Forelimb muscle (tissue), 1 donor: ENCODE measurements around the gene ESD. TPM values are rescaled to one million over a fixed set of nuclear protein-coding genes. Genes with fewer than 3 reads are reported as not detected.
"Not testable (repeated sequence)": the region's sequence is repeated elsewhere in the genome, so short reads cannot be mapped to it uniquely, and the experiment has no call there.

Experiments
- DNase-seq: peaks from one replicate; pipeline ENCODE4 v3.0.0-alpha.2; 2013; ENCODE audit warnings: low read depth
- polyA plus RNA-seq: library from polyadenylated mRNA; unstranded; fragments of 120-200 nt; gene quantifications from one replicate; pipeline ENCODE4 v1.2.1, GENCODE V29; 2013; ENCODE audit not compliant: insufficient read length

The ESD gene
- polyA plus RNA-seq, 1 donor = 149 TPM

DNA sequence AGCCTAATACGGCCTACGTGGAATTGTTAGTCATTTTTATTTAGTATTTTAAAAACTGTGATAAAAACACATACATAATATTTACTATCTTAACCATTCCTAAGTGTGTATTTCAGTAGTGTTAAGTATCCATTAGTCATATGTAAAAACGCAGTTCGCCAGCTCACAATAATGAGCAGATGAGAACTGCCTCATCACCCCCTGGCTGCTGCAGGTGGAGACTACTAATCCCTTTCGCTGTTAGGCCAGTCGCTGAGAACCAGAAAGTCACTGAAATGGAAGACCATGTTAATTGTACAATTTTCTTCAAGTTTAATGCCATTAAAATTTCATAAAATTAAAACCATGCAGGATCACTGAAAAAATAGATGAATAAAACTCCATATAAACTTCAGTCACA is 1.6 kb downstream of the ESD start:
- DNase-seq = no peak

DNA sequence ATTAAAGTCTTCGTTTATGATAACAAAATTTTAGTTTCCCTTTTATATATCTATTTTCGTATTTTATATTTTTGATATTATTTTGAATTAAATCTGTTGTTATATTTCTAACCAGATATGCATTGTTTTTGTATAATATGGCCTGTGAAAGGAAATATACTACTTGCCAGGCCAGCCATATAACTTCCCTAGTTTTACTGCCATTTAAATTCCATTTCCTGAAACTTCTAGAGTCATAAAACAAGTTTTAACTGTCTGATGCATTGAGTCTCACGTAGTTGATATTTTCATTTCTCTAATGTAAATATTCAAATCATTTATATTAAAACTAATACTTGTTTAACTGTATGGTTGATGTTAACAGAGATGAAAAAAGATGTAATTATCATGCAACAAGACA is 13.5 kb downstream of the ESD start:
- no peak for DNase-seq

DNA sequence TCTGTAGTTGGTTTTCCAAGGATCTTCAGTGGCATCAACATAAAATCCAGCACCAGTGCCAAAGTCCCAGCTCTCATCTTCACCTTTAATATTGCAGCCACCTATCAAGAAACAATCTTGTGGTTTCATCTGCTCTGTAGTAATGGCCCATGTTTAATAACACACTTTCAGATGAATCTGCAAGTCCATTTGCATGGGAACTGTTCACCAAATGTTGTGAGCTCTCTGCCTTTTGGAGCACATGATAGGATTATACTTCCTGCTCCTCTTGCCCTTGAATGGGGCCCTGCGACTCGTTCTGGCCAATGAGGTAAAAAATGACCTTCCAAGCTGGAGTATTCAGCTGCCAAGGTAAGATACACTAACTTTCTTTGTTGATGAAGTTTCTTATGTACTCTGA is 14.3 kb downstream of the ESD start:
- no peak for DNase-seq

DNA sequence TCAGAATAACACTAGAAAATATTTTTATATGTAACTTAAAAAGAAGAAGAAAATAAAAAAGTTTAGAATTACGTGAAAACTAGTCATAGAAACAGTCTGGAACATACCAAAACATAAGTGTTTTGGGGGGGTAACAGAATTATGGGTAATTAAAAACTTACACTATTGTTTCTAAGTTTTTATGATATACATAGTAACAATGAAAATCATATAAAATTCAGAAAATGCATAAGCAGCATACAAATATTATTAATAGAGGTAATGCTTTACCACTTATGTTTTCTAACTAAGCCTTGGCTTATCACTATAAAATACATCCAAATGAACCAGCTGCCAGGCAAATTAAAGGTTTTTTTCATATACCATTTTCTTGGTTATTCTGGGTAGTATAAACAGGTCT is 14.9 kb downstream of the ESD start:
- no peak for DNase-seq

DNA sequence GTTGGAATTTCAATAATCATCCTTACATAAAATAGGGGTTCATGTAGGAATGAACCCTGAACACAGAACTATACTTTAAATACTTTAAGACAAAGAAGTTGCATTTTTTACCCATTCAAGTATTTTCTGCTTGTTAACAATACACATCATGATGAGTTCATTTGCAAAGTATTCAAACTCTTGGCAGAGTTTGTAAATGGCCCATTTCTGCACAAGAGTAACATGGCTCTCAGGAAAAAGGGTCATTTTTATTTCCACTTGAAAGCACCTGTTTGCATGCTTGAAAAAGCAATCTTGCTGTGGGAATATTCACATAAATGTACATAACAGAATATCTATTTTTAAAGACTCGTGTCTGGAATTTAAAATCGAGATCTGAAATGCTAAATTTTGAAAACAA is 18.1 kb downstream of the ESD start:
- DNase-seq = no peak

DNA sequence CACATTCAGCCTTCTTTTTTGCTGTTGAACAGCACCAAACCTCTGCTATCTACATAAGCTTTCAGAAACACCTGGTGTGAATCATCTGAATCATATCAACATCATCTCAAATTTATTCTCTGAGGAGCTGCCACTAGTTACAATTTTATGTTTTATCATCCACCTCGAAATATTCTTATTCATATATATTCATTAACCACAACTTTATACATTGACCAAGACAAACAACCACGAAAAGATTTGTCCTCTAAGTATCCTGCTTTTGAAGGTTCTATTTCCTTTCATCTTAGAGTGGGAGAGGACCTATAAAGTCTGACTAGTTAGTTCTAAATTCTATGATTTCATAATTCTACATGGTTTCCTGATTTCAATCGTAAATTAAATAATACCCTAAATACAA is 18.9 kb downstream of the ESD start:
- DNase-seq = no peak

DNA sequence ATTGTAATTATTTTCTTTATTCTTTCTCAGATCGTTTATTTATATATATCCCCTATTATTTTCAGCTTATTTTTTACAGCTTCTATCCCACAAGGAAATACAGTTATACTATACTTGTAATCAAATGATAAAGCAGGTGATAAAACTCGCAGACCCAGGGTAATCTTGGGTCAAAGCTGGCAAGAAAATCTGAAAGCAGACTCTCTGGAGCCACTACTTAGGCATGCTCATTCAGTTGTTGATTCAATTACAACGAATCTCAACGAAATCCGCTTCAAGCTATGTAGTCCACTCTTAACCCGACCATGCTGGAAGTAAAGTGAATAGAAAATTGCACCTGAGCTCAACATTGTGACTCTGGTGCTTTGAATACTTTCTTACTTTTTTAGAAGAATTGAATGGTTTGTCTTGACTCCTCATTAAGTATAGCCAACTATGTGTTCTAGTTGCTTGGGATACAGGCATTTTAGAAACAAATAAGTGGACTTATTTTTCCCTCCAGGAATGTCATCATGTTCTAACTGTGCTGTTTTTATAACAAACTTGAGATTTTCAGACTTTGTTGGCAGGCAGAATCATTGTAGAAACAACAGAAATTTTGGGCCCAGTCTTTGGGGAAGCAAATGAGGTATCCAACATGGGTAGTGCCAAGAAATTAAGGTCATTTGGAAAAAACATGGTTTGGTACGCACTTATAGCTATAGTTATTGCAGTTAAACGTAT is 21.4 kb downstream of the ESD start:
- DNase-seq = no peak

DNA sequence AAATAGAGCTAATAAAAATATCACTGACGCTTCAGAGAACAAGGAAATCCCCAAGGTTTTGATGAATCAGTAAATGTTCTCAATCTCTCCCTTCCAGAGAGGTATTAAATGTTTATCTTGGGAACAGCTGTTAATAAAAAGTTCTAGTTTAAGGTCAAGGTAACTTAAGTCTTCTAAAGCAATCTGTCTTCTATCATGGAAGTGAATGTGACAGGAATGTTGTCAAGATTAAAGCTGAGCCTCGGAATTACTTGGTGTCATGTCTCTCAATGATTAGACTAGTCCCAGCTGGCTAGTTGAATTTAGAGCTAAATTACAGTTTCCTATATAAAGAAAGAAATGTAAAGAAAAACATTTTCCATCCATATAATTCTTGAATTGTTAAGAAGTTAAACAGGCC is 23.4 kb downstream of the ESD start:
- DNase-seq = no peak

DNA sequence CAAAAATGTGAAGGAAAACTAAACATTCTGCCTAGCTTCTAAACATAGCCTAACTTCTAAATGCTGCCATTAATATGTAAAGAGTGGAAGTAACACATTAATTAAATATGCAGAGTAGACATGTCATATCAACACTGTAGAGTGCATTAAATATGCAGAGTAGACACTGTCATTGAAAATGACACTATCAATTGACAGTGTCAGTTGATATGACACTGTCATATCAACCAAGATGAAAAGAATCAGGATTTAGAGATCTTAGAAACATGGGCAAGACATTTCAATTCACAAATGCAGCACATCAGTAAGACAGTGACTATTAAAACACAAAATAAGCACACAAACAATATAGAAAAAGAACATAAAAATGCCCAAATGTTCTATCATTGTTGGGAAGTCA is 25.3 kb downstream of the ESD start:
- no peak for DNase-seq

DNA sequence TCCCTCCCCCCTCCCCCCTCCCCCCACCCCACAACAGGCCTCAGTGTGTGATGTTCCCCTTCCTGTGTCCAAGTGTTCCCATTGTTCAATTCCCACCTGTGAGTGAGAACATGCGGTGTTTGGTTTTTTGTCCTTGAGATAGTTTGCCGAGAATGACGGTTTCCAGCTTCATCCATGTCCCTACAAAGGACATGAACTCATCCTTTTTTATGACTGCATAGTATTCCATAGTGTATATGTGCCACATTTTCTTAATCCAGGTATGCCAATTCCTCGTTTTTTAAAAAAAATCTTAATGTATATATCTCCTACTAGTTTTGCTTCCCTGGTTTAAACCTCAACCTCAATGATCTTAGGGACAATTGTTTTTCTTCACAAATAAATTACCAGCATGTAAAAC is 27.0 kb downstream of the ESD start:
- DNase-seq = not testable (repeated sequence)

DNA sequence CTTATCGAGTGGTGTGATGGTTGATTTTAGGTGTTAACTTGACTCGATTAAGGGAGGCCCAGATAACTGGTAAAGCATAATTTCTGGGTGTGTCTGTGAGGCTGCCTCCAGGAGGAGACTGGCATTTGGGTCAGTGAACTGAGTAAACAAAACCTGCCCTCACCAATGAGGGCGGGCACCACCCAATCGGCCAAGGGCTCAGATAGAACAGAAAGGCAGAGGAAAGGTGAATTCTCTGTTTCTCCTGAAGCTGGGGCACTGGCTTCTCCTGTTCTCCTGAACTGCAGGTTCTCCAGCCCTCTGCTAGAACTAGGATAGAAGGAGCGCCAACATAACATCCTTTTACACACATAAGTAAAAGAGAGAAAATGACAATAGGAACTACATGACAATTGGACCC is 35.1 kb downstream of the ESD start:
- DNase-seq = no peak

DNA sequence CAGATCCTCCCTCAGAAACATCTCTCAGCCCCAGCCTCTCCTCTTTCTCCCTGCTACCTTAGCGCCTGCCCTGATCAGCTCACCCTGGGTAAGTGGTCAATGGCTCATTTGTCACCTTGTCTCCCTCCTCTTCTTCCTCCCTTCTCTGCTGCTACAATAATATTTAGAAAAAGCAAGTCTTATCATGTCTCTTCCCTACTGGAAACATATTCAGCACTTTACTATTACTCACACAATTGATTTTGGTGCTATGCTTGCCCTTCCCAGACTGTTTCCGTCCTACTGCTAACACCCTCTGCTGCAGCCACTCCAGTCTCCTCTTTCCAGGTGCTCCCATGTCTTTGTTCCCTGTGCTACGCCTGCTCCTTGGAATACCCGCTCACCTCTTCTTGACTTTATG is 35.8 kb downstream of the ESD start:
- no peak for DNase-seq

DNA sequence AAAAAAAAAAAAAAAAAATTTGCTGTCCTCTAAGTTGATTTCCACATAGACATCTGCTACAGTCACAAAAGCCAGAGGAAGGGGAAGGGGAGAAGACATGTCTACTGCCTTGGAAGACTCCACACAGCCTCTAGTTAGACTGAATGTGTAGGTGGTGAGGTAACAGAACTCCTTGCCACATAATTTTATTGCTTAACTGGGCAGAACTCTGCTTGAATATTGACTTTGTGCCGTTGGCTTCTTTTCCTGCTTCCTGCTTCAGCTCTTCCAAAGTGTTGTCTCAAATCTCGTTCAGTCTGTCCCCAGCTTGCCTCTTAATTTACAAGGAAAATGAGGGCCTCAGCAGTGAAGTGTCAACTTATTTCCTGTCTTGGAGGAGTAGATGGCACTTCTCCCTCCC is 37.1 kb downstream of the ESD start:
- no peak for DNase-seq

DNA sequence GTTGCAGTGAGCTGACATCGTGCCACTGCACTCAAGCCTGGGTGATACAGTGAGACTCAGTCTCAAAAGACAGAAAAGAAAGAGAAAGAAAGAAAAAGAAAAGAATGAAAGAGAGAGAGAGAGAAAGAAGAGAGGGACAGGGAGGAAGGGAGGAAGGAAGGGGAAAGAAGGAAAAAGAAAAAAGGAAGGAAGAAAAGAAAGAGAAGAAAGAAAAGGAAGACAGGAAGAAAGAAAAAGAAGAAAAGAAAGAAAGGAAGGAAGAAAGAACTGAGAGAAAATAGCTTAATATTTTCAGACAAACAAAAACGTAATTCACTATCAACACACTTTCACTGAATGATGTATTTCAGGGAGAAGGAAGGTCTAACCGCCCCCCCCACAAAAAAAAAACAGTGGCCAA is 39.3 kb downstream of the ESD start:
- DNase-seq = no peak

DNA sequence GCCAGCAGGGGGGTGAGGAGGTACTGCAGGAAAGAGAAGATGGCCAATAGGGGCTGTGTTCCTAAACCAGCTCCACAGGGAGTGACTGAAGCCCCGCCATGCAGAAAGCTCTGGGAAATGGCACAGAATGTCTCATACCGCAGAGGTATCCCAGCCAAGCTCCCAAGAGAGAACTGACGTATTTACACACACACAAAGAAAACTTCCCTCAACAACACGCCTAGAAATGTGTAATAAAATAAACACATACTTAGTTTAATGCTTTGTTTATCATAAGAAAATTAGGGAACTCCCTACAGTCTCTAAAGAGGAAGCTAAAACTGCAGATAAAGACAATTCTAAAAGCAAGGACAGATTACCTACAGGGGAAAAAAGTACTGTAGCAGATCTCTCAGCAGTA is 40.0 kb downstream of the ESD start:
- DNase-seq = no peak

DNA sequence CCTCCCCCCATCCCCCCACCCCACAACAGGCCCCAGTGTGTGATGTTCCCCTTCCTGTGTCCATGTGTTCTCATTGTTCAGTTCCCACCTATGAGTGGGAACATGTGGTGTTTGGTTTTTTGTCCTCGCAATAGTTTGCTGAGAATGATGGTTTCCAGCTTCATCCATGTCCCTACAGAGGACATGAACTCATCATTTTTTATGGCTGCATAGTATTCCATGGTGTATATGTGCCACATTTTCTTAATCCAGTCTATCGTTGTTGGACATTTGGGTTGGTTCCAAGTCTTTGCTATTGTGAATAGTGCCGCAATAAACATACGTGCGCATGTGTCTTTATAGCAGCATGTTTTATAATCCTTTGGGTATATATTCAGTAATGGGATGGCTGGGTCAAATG is 41.5 kb downstream of the ESD start:
- not testable (repeated sequence) for DNase-seq

DNA sequence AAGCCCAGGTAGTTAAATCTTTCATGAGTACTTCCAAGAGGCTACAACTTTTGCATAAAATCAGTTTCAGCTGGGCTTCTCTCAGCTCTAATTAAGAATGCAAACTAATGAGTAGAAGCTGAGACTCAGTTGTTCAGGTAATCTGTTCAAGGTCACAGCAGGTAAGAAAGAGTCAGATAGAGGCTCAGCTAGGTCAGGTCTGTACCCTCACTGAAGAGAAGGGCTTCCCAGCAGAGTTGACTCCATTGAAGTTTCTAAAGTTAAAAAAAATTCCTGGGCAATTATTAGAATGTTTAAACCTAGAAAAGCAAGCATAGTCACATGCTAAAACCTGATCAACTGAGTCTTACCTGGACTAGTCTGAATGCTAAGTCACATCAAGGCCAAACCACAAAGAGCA is 42.1 kb downstream of the ESD start:
- DNase-seq = no peak

DNA sequence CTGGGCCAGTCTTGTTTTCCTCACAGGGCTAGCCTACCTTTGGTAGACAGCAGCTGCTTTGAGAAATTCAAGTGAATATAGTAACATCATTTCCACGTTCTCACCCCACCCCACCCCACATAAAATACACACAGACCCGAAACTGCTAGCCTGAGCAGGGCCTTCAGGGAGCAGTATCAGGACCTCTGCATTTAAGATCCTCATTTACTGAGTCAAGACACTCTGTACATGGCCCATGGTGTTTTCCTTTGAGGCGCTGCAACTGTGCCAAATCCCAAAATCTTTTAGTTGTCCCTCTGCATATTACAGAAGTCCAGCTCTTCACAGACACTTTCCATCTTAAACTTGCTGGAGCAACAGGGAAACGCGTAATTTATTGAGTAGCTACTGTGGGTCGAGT is 43.0 kb downstream of the ESD start:
- no peak for DNase-seq

DNA sequence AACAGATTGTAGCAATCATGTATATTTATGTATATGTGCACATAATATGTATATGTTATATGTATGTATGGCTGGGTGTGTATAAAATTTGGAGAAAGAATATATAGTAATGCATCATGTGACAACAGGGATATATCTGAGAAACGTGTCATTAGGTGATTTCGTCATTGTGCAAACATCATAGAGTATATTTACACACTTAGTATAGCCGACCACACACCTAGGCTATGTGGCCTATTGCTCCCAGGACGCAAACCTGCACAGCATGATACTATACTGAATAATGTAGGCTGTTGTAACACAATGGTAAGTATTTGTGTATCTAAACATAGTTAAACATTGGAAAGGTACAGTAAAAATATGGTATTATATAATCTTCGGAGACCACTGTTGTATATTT is 43.8 kb downstream of the ESD start:
- DNase-seq = no peak

DNA sequence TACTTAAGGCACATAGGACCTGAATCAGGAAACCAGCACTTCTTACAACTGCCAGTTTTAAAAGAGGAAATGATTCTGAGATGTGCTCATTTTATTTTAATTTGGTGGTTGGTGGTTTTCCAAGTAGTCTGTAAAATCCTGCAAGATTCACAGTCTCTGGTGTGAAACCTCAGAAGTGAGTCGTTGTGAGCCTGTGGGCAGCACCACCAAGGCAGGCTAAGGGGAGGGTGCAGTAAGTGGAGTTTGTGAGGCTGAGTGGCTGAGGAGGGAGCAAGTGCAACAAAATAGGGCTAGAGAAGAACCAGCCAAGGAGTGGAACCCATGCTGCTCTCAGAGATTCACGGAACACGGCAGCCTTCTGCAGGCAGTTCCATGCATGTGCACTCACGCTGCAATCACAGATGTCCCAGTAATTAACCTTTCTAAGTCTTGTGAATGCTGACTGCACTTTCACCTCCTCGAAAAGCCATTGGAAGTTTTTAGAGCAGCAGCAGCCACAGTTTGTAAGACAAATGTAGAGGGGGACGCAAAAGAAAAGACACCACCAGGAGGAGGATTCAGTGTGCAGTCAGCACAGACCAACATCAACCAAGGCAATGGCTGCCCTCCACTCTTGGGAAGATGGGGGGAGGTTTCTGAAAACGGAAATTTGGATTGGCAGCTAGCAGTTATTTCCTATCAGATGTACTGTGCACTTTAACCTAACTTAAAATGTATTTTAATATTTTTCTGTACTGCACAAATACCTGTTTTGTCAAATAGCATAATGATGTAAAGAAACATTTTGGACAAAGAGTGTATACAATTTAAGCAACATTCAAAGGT is 44.9 kb downstream of the ESD start:
- no peak for DNase-seq

DNA sequence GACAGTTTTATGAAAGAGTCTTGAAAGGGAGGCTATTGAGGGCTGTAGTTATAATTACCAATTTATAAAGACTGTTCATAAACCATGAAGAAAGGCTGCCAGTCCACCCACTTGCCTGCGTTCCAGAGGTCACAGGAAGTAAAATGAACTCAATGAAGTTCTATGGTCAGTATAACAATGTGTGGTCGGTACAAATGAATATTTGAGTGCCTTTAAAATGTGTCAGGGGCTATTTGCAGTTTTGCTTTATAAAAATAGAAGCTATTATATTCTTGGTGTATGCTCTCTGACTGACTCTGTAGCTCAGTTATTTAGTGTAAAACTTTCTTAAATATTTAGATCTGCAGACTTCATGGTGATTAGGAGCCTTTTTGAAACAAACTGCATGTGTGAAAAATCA is 47.0 kb downstream of the ESD start:
- DNase-seq = no peak

DNA sequence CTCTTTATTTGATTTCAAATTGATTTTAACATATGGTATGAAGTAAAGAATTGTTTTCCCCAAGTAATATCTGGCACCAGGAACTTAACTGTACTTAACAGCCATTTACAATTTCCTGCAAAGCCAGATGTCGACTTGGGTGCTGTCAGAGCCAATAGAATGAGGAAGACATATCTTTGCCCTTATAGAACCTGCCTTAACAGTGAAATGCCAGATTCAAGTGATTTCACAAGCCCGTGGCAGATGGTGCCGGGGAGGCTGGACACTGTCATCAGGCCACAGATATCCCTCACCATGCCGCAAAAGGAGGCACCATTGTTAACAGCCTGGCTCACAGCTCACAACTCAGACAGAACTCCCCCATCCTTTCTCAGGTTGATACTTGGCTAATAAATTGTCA is 48.7 kb downstream of the ESD start:
- DNase-seq = no peak

DNA sequence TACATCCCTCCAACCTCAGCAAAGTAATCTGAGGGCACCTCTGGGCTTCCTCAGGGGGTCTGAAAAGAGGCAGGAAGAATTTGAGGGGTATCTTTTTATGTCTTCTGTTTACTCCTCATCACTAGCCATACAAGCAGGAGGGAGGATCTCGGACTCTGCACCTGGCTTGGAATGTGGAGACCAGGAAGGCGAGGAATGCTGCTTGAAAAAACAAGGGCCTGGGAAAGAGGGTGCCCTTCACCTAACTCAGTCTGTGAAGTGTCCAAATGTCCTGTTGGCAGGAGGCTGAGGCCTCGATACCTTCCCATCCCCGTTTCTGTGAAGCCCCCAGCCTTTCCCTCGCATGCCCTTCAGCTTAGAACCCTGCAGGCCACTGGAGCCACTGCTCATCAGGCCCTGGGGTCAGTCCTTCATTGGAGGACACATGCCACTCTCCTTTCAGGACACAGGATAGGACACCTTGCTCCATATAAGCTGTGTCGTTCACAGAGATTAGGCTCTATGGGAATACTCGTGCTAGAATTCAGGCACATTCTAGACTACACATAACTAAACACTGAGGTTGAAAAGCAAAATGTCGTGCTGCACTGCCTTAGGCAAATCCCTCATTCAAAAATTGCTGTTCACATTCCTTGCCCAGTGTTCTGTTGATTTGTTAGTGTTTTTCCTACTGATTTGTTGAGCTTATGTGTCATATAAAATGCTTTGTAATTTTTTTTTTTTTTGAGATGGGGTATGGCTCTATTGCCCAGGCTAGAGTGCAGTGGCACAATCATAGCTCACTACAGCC is 49.7 kb downstream of the ESD start:
- no peak for DNase-seq
